GM12878 (cell line): ENCODE results near the gene RUVBL2. TPM values are rescaled to one million over a fixed set of nuclear protein-coding genes. Genes with fewer than 3 reads are reported as not detected.
A peak's percentile ranks its signal among the peaks of the same experiment; 100 is the strongest.

ENCODE experiments used
- ATF3 ChIP-seq: IDR thresholded peaks from 2 replicates; pipeline ENCODE4 v1.6.1; 2011; ENCODE audit warnings: low read depth, mild to moderate bottlenecking, low read length, moderate library complexity, borderline replicate concordance; ENCODE audit errors: extremely low read depth
- BHLHE40 ChIP-seq, 2 experiments: fragments of 450-650 bp in 1 of 2; IDR thresholded peaks; 2 replicates each; pipeline ENCODE4 v1.6.1; 2011 to 2017; ENCODE audit warnings: low read depth in 2 of 2, borderline replicate concordance in 1 of 2, improper control_type of control experiment in 1 of 2, low read length in 1 of 2, mild to moderate bottlenecking in 1 of 2
- BMI1 ChIP-seq: fragments of 450-650 bp; IDR thresholded peaks from 2 replicates; pipeline ENCODE4 v1.6.1; 2016; ENCODE audit warnings: mild to moderate bottlenecking, moderate library complexity, borderline replicate concordance
- BRCA1 ChIP-seq: IDR thresholded peaks from 2 replicates; pipeline ENCODE4 v1.6.1; 2011; ENCODE audit warnings: low read depth, low read length, improper control_type of control experiment
- CBFB ChIP-seq: IDR thresholded peaks from 2 replicates; pipeline ENCODE4 v1.6.1; 2016; ENCODE audit warnings: antibody characterized with exemption, low read depth
- CBX5 ChIP-seq: sonication (generic); IDR thresholded peaks from 2 replicates; pipeline ENCODE4 v1.6.1; 2016; ENCODE audit warnings: low read depth, moderate library complexity, mild to moderate bottlenecking, inconsistent platforms
- CREB1 ChIP-seq: IDR thresholded peaks from 2 replicates; pipeline ENCODE4 v1.6.1; 2012; ENCODE audit warnings: low read depth, mild to moderate bottlenecking, inconsistent platforms
- ESRRA ChIP-seq: IDR thresholded peaks from 2 replicates; pipeline ENCODE4 v1.6.1; 2012; ENCODE audit warnings: mild to moderate bottlenecking, low read length, improper control_type of control experiment
- FOS ChIP-seq: IDR thresholded peaks from 3 replicates; pipeline ENCODE4 v1.6.1; 2011; ENCODE audit warnings: borderline replicate concordance; ENCODE audit not compliant: insufficient read length; ENCODE audit errors: extremely low read depth
- IRF3 ChIP-seq: fragments of 450-650 bp; IDR thresholded peaks from 2 replicates; pipeline ENCODE4 v1.6.1; 2014; ENCODE audit warnings: mild to moderate bottlenecking
- IRF4 ChIP-seq: IDR thresholded peaks from 2 replicates; pipeline ENCODE4 v1.6.1; 2011; ENCODE audit warnings: low read depth, low read length
- NR2C1 ChIP-seq: fragments of 450-650 bp; IDR thresholded peaks from 2 replicates; pipeline ENCODE4 v1.6.1; 2017; ENCODE audit warnings: antibody characterized with exemption, mild to moderate bottlenecking, moderate library complexity
- NR2F1 ChIP-seq: fragments of 450-650 bp; conservative IDR thresholded peaks from 2 replicates; pipeline ENCODE4 v1.6.1; 2017; ENCODE audit warnings: mild to moderate bottlenecking
- PAX5 ChIP-seq: IDR thresholded peaks from 2 replicates; pipeline ENCODE4 v1.6.1; 2011; ENCODE audit warnings: low read depth, low read length, borderline replicate concordance
- POLR2AphosphoS2 ChIP-seq: IDR thresholded peaks from 2 replicates; pipeline ENCODE4 v1.6.1; 2011; ENCODE audit warnings: low read depth, mild to moderate bottlenecking, low read length, improper control_type of control experiment, moderate library complexity
- POLR2AphosphoS5 ChIP-seq: IDR thresholded peaks from 2 replicates; pipeline ENCODE4 v1.6.1; 2011; ENCODE audit warnings: mild to moderate bottlenecking, low read length, inconsistent platforms
- RAD21 ChIP-seq: IDR thresholded peaks from 2 replicates; pipeline ENCODE4 v1.6.1; 2011; ENCODE audit warnings: mild to moderate bottlenecking, low read depth, low read length, moderate library complexity; ENCODE audit not compliant: insufficient read depth
- RAD51 ChIP-seq: fragments of 450-650 bp; IDR thresholded peaks from 2 replicates; pipeline ENCODE4 v1.6.1; 2016; ENCODE audit warnings: moderate library complexity, mild to moderate bottlenecking, inconsistent platforms
- SMAD5 ChIP-seq: IDR thresholded peaks from 2 replicates; pipeline ENCODE4 v1.6.1; 2016; ENCODE audit warnings: antibody characterized with exemption, low read depth
- SMC3 ChIP-seq: IDR thresholded peaks from 2 replicates; pipeline ENCODE4 v1.6.1; 2011; ENCODE audit warnings: low read length, improper control_type of control experiment, borderline replicate concordance
- SPI1 ChIP-seq: IDR thresholded peaks from 2 replicates; pipeline ENCODE4 v1.6.1; 2011; ENCODE audit warnings: low read depth, mild to moderate bottlenecking, low read length, moderate library complexity, borderline replicate concordance; ENCODE audit not compliant: insufficient read depth
- TARDBP ChIP-seq: IDR thresholded peaks from 2 replicates; pipeline ENCODE4 v1.6.1; 2016; ENCODE audit warnings: borderline replicate concordance
- TCF3 ChIP-seq: IDR thresholded peaks from 2 replicates; pipeline ENCODE4 v1.6.1; 2012; ENCODE audit warnings: low read depth, mild to moderate bottlenecking, low read length, borderline replicate concordance; ENCODE audit not compliant: insufficient read depth
- TCF7 ChIP-seq: IDR thresholded peaks from 2 replicates; pipeline ENCODE4 v1.6.1; 2014; ENCODE audit warnings: antibody characterized with exemption, borderline replicate concordance
- USF1 ChIP-seq: IDR thresholded peaks from 2 replicates; pipeline ENCODE4 v1.6.1; 2011; ENCODE audit warnings: borderline replicate concordance, low read depth, mild to moderate bottlenecking, moderate library complexity, mixed read lengths, low read length; ENCODE audit not compliant: insufficient read depth; ENCODE audit errors: extremely low read length
- USF2 ChIP-seq: IDR thresholded peaks from 2 replicates; pipeline ENCODE4 v1.6.1; 2011; ENCODE audit warnings: low read depth, low read length, improper control_type of control experiment, borderline replicate concordance
- YBX1 ChIP-seq: fragments of 450-650 bp; IDR thresholded peaks from 2 replicates; pipeline ENCODE4 v1.6.1; 2016; ENCODE audit warnings: antibody characterized with exemption
- ZNF217 ChIP-seq: fragments of 450-650 bp; IDR thresholded peaks from 2 replicates; pipeline ENCODE4 v1.6.1; 2017; ENCODE audit warnings: antibody characterized with exemption, mild to moderate bottlenecking
- ZZZ3 ChIP-seq: IDR thresholded peaks from 2 replicates; pipeline ENCODE4 v1.6.1; 2011; ENCODE audit warnings: low read depth; ENCODE audit not compliant: control insufficient read depth, insufficient read length
- polyA plus RNA-seq, 11 experiments: library from polyadenylated mRNA; depleted of rRNA in 4 of 11; unstranded in 6 of 11; stranded (reverse) in 5 of 11; fragments of >200 nt; fragmentation: Nextera tagmentation in 4 of 11; fragmentation: Illumina TruSeq in 1 of 11; extraction: Ambion mirVana in 4 of 11; extraction: Trizol in 1 of 11; gene quantifications; 1 replicate in 1 of 11; 2 replicates in 10 of 11; pipeline versions ENCODE4 v1.2.1 to v1.2.3, GENCODE V29; 2011 to 2016; ENCODE audit warnings: inconsistent platforms in 2 of 11, missing spikeins in 2 of 11, low read depth in 1 of 11
- total RNA-seq, 4 experiments: library from RNA; depleted of rRNA in 3 of 4; stranded (reverse); fragments of >200 nt in 3 of 4; fragmentation: Illumina TruSeq in 1 of 4; extraction: Trizol in 1 of 4; gene quantifications; 2 replicates each; pipeline versions ENCODE4 v1.2.1 to v1.2.3, GENCODE V29; 2013 to 2021

Gene RUVBL2
- total and polyA plus RNA-seq, 10 of the 15 experiments (the other 5 are each of a cell fraction or from before 2014, with no cell fraction given) = 33.8 to 224 (median 125) TPM

- TF ChIP-seq SPI1 (peak; percentile 84), CBX5 (no peak), BMI1 (0 out of 2 replicates have a peak, but pooled peaks have one; percentile 27), ZNF217 (no peak), NR2F1 (no peak), RAD51 (peak; percentile 70), IRF4 (0 out of 2 replicates have a peak, but pooled peaks have one; percentile 12), TCF7 (no peak), CREB1 (no peak), IRF3 (no peak), NR2C1 (no peak), ATF3 (no peak), YBX1 (no peak), PAX5 (peak; percentile 46; the same call in 1 of the 2 replicates), USF2 (no peak; the same call in 1 of the 2 replicates), USF1 (peak; percentile 52), ZZZ3 (no peak), TCF3 (peak; percentile 51; the same call in 1 of the 2 replicates), POLR2AphosphoS5 (peak; percentile 85; the same call in 1 of the 2 replicates), TARDBP (no peak), BHLHE40 (IDR thresholded peaks at IDR 0.05; ENCODE audit: borderline replicate concordance in 1 of 2, low read depth in 2 of 2, low read length in 1 of 2) (peak; percentile 32 to 42; a peak in 2 of 4 replicates), ESRRA (no peak), RAD21 (no peak), BRCA1 (no peak), POLR2AphosphoS2 (peak; percentile 80; the same call in 1 of the 2 replicates), CBFB (no peak), SMAD5 (no peak), FOS (no peak), SMC3 (no peak)
Measured at GRCh38 chr19:48967346-48968178, 26.1 kb upstream of the RUVBL2 start (continued).
